ENCODE measurements around the gene BCL6.
A peak's percentile ranks its signal among the peaks of the same experiment; 100 is the strongest.

BCL6 gene

DNA sequence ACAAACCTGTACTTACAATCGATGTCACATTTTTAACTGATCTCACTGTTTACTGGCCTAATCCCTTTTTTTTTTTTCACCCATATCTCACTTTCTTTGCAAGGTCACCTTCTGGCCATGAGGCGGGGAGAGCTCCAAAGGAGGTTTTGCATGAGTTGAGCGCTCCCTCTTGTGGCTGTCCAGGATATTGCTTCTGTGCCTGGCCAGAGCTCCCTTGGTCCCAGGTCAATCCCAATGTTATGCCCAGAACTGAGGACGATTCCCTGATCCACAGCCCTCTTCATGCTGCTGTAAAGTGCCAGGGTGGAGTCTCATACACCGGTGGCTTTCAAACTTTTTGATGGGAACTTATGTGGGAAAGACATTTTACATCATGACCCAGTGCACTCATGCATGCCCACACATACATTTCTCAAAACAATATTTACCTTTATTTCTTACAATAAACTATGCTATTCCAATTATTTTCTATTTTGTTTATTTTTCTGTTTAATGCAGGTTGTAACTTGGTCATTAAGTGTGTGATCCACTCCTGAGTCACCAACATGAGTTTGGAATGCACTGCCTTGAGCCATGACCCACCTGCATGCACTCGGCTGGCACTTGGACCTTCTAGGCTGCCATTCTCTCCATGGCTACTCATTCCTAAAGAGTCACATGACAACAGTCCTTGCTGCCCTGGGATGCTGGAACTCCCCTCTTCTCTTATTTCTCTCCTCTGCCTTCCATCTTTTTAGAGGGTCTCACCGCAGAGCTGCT, 65.5 kb downstream of the BCL6 start:
- TF ChIP-seq, protein P1, sequence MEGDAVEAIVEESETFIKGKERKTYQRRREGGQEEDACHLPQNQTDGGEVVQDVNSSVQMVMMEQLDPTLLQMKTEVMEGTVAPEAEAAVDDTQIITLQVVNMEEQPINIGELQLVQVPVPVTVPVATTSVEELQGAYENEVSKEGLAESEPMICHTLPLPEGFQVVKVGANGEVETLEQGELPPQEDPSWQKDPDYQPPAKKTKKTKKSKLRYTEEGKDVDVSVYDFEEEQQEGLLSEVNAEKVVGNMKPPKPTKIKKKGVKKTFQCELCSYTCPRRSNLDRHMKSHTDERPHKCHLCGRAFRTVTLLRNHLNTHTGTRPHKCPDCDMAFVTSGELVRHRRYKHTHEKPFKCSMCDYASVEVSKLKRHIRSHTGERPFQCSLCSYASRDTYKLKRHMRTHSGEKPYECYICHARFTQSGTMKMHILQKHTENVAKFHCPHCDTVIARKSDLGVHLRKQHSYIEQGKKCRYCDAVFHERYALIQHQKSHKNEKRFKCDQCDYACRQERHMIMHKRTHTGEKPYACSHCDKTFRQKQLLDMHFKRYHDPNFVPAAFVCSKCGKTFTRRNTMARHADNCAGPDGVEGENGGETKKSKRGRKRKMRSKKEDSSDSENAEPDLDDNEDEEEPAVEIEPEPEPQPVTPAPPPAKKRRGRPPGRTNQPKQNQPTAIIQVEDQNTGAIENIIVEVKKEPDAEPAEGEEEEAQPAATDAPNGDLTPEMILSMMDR (IDR thresholded peaks at IDR 0.05; ENCODE audit: low read depth, low read length, missing control alignments), result peak; percentile 92
- DNase-seq (ENCODE audit: low read depth), result peak; percentile 10
- H3K4me3 ChIP-seq (ENCODE audit: low read depth, low read length), result no peak overlapping the region

- H3K4me3 ChIP-seq (ENCODE audit: low read depth, low read length), result no peak overlapping the region
- TF ChIP-seq, protein P1 (IDR thresholded peaks at IDR 0.05; ENCODE audit: low read depth, low read length, missing control alignments), result peak; percentile 55
- DNase-seq (ENCODE audit: low read depth), result no peak
Measured at GRCh38 chr3:187678726-187679268, 66.5 kb downstream of the BCL6 start.

DNA sequence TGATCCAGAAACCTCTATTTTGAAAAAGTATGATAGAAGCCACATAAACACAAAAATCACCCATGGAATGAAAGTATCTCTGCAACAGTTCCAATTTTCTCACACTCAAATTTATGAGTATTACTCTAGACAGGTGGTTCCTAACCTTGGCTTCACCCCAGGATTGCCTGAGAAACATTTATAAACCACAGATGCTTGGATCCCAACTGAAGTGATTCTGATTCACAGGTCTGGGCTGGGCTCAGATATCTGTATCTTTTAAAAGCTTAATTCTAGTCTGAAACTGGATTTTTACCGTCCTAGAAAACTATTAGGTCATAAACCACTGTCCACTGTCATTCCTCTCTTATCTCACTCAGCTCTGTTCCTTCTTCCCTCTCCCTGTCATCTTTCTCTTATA, 67.7 kb downstream of the BCL6 start:
- no peak for DNase-seq (ENCODE audit: low read depth)
- H3K4me3 ChIP-seq (ENCODE audit: low read depth, low read length), result no peak overlapping the region
- TF ChIP-seq, protein P1 (IDR thresholded peaks at IDR 0.05; ENCODE audit: low read depth, low read length, missing control alignments), result no peak

DNA sequence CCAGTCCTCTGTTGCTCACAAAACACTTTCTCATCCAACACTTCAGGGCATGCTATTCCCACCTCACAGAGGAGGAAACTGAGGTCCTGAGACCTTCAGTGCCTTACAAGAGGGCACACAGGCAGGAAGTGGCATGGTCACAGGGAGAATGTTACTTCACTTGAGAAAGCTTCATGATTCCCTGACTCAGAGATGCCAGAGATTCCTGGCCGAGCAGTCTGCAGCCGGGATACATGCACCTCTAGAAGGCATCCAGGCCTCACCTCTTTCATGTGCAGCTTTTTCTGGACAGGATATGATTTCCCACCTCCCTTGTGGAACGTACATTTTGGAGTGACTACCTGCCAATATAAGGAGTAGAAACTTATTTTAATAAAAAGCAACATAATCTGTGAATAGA, 72.3 kb downstream of the BCL6 start:
- no peak overlapping the region for H3K4me3 ChIP-seq (ENCODE audit: low read depth, low read length)
- DNase-seq (ENCODE audit: low read depth), result no peak
- TF ChIP-seq, protein P1 (IDR thresholded peaks at IDR 0.05; ENCODE audit: low read depth, low read length, missing control alignments), result no peak

All from GM12864 (cell line).